ENCODE data around the gene MBOAT7.
"Not testable (repeated sequence)": the region's sequence is repeated elsewhere in the genome, so short reads cannot be mapped to it uniquely, and the experiment has no call there.

Gene MBOAT7

DNA sequence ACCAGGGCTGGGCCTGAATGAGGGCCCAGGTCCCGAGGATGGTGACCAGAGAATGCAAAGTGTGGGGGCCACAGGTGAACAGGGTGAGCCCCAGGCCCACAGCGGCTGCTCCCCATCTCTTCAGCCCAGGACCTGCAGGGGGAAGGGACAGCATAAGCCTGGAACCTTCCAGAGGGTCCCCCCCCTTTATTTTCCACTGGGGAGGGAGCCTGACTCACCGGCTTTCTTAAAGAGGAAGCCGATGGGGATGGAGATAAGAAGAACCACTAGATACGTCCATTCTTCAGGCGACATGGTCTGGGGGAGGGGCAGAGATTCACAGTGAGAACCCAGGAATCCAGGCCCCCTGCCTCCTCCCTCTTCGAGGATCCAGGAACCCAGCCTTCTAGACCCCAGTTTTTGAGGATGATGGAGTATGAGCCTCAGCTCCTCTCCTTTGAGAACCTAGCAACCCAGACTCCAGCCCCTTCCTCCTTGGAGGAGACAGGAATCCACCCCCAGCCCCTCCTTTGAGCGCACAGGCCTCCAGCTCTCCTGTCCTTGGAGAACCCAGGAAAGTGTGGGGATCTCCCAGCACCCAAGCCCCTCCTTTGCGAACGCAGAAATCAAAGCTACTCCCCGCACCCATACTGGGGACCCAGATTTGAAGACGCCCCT, 1.0 kb downstream of the MBOAT7 start:
- DNase-seq (ENCODE audit: low spot score), result no peak

DNA sequence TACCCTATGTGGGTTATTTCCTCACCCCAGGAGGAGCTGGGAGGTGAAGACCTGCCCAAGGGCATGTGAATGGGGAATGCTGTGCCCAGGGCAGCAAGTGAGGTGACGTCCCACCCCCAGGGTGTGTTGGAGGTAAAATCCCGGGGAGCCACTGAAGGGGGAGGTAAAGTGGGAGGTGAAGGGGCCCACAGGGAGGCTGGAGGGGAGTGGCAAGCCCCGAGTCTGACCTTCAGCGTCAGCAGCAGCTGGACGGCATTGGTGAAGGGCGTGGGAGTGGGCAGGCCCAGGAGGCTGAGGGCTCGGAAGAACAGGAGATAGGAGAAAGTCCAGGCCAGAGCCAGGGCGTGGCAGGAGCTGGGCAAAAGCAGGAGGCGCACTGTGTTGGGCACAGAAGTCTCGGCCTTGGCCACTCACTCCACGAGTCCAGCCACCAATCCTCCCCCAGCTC, 2.4 kb downstream of the MBOAT7 start:
- DNase-seq (ENCODE audit: low spot score), result no peak

DNA sequence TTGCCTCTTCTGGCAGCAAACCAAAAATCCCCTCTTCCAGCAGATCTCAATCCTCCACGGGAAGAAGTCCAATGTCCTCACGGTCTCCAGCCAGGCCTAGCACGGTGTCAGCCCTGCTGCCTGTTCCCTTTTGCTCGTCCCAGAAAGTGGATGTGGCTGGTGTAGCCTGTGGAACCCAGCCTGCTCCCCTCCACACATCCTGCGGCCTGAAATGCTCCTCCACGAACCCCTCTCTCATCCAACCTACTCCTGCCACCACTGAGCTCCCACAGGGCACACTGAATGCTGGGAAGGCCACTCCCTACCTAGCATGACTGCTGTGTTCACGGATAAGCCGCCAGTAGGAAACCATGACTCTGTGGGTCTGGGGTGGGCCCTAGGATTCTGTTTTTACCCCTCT, 3.0 kb downstream of the MBOAT7 start:
- DNase-seq (ENCODE audit: low spot score), result no peak

DNA sequence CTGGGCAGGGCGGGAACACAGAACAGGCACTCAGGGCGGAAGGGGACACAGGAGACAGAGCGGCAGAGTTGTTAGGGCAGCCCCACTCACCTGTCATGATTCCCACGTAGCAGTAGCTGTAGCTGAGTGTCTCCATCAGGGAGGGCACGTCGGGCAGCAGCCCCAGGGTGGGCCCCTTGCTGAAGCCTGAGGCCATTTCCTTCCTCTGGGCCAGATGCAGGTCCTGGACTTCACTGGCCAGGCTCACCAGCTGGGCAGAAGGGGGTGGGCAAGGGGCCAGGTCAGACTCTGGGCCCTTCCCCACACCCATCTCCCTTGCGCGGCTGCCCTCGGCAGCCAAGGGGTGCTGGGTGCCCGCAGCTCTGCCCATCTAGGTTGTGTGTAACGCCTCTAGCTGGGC, 5.9 kb downstream of the MBOAT7 start:
- DNase-seq (ENCODE audit: low spot score), result no peak

DNA sequence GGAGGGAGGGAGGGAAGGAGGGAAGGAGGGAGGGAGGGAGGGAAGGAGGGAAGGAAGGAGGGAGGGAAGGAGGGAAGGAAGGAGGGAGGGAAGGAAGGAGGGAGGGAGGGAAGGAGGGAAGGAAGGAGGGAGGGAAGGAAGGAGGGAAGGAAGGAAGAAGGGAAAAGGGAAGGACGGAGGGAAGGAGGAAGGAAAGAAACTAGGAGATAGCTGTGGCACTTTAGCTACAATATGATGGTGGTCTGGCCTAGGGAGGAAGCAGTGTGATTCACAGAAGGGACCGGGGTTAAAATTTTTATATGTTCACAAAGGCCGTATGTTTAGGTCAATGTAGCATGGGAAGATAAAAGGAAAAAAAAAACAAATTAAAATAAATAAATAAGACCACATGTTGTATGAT, 7.5 kb downstream of the MBOAT7 start:
- DNase-seq (ENCODE audit: low spot score), result not testable (repeated sequence)

DNA sequence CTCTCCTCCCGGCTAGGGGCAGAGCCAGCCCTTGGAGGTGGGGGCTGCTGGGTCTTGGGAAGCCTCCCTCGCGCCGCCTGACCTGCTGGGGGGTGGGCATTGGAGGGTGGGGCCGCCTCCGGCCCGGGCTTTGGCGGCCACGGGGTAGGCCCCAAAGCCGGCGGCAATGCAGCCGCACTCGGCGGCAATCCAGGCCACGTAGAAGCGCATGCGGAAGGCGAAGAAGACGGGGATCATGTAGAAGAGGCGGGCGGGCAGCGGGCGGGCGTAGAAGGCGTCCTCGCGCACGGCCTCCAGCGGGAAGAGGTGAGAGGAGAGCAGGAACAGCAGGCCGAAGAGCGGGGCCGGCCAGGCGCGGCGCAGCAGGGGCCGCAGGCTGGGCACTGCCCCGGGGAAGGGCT, 8.7 kb downstream of the MBOAT7 start:
- DNase-seq (ENCODE audit: low spot score), result no peak

DNA sequence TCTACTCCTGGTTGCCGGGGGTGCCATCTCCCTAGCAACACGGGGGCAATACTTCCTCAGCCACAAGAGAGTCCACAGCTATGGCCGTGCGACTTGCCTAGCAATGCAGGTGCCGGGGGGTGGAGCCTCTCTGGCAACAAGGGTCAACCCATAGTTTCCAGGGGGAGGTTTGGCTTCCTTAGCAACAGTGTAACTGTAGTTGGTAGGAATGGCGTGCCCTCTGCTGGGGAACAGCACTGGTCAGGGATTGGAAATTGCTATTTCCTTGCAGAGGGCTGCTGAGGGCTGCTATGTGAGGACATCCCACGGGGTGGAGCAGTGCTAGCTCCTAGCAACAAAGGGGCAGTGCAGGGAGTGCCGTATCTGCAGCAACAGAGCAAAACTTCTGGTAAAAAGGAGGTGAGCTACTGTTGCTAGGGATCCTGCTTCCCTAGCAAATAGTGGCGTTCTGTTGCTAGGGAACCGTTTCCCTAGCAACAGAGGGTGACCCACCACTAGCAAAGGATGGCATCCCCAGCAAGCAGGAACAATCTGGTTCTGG, 9.4 kb downstream of the MBOAT7 start:
- no peak for DNase-seq (ENCODE audit: low spot score)

DNA sequence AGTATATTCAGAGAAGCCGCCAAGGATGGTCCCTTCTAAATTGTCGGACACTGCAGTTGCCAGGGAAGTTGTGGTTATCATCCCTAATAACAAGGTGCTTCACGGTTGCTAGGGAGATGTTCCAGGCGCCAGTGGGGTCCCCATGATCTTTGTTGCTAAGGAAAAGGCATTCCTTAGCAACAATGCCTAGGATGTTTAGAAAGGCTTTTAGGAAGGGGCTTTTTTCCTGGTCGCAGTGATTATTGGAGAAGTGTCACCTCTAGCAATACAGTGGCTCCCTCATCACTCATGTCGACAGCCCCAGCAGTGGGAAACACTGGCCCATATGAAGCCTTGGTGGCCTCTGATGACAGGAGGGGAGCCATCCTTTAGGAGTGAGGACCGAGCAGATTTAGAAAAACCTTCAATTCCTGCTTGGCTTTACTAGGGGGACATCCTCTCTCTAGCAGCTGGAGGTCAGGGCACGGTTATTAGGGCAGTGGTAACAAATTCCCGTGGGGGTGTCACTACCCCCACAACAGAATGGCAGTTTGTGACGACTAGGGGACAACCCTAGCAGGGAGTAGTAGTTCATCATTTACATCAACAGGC, 10.0 kb downstream of the MBOAT7 start:
- no peak for DNase-seq (ENCODE audit: low spot score)

DNA sequence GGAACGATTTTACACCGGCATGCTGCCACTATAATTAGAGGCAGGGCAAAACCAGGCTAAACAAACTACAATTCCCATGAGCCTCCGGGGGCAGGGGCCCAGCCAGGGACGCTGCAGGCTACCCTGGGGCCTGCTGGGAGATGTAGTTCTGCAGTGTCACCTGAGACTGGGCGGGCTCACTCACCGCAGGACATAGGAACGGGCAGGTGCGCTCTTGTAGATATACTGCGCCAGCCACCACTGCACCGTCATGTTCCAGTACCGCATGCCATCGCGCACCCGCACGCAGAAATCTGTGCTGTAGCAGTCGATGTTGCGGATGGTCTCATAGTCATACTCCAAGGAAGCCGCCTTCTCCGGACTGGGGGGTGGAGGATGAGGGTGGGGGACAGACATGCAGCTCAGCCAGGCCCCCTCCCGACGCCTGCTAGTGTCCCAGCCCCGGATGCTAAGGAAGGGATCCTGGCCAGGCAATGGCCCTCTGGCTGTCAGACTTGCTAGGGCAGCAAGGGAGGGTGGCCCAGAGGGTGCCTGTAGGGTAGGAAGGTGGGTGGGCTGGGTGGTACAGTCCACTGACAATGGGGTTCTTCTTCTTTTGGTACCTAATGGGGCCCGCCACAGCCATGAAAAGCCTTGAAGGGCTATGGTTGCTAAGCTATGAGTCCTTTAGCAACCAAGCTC, 10.7 kb downstream of the MBOAT7 start:
- peak; percentile 78 for DNase-seq (ENCODE audit: low spot score)

DNA sequence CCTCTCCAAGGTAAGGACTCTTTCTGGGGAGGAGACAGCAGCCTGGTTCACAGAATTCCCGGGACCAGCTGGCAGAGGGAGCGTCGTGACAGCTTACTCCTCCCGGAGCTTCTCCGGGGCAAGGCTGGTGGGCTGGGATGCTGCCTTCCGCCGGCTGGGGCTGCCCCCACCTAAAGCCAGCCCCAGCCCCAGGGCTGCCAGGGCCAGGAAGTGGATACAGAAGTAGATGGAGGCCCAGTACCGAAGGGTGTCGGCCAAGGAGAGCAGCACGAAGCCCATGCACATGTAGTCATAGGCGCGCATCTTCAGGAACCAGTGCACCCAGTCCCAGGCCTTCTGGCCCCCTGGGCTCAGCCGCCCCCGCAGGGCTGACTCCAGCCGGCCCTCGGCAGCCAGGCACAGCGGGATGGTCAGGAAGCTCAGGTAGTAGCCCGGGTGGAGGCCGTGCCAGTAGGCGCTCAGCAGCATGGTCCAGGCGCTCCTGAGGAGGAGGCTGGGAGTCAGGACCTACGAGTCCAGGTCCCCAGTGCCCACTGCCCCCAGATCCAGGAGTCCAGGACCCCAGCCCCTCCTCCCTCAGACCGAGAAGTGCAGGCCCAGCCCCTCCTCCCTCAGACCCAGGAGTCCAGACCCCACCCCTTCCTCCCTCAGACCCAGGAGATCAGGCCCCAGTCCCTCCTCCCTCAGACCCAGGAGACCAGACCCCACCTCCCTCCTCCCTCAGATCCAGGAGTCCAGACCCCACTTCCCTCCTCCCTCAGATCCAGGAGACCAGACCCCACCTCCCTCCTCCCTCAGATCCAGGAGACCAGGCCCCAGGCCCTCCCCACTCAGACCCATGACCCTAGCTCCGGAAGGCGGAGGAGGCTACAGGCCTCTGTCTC, 15.2 kb downstream of the MBOAT7 start:
- no peak for DNase-seq (ENCODE audit: low spot score)

DNA sequence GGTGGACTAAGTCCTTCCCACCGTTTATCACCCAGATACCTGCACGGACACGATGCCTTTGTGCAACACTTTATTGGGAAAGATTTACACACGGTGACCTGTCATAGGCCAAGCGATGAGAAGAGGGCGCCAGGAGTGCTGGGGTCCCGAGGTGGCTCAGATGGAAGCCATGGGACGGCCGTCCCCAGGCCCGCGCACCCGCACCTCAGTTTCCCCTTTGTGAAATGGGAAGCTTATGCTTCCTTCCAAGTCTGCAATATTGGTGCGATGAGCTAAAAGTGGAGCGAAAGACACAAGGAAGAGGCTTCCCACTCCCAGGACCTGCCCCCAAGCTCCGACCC, 16.1 kb downstream of the MBOAT7 start:
- no peak for DNase-seq (ENCODE audit: low spot score)

DNA sequence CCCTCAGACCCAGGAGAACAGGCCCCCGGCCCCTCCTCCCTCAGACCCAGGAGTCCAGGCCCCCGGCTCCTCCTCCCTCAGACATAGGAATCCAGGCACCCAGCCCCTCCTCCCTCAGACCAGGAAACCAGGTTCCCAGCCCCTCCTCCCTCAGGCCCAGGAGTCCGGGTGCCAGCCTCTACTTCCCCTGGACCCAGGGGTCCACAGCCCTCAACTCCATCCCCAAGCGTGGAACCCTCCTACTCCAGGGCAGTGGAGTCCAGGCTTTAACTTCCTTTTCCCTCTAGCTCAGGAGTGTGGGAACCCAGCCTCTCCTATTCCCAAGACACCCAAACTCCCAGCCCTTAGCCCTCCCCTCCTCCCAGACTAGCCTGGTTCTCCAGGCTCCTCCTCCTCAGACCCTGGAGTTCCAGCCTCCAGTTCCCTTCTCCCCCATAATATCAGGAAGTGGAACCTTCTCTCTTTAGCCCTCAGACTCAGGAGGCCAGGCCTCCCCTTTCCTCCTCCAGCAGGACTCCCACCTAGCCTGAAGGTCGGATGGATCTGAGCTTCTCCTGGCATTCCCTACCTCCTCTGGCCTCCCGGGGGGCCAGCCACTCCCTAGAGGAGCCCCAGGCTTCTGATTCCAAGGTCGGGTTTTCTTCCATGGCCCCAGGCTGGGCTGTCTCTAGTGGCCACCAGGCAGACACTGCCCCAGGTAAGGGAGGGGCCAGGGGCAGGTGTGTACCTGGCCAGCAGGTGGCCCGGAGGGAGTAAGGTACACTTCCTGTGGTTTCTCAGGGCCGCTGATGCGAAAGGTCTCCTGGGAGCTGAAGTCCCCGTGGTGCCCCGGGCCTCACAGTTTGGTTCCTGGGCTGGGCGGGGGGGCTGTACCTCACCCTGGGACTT, 16.7 kb downstream of the MBOAT7 start, which contains the start of gene TMC4:
TMC4 (minus strand) TSS at position 690 of the 888 bp plus-strand sequence; CDS start at position 647, 43 bp downstream.
- DNase-seq (ENCODE audit: low spot score), result no peak

DNA sequence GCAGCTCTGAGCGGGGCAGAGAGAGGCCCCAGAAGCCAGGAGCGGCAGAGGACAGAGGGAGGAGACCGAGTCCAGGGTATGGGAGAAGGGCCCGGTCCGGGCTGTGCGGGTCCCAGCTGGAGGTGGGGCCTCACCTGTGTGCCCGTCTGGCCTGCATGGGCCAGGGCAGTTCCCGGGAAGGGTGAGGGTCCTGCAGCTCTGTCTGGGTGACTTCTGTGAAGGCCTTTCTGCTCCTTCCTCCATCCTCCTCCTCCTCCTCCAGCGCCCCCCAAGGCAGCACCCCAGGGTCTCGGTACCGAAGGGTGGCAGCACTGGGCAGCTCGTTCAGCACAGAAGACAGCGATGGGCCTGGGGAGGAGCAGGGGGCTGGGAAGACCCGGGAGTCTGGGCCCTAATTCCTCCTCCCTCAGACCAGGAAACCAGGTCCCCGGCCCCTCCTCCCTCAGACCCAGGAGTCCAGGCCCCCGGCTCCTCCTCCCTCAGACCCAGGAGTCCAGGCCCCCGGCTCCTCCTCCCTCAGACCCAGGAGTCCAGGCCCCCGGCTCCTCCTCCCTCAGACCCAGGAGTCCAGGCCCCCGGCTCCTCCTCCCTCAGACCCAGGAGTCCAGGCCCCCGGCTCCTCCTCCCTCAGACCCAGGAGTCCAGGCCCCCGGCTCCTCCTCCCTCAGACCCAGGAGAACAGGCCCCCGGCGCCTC, 17.5 kb downstream of the MBOAT7 start:
- peak; percentile 17 for DNase-seq (ENCODE audit: low spot score)

DNA sequence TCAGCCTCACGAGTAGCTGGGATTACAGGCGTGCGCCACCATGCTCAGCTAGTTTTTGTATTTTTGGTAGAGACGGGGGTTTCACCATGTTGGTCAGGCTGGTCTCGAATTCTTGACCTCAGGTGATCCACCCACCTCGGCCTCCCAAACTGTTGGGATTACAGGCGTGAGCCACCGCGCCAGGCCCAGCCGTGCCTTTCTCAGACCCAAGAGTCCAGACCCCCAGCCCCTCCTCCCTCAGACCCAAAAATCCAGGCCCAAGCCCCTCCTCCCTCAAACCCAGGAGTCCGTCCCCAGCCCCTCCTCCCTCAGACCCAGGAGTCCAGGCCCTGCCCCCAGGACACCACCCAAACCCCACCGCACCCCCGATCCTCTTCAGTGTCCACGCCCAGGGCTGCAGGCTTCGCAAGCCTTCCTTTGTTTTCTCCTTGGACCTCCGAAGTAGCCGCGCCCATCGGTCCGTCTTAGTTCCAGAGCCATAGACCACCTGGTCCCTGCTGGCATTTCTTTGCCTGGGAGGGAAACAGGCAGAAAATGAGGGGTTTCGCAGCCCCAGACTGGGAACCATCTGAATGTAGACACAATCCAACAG, 20.1 kb downstream of the MBOAT7 start:
- DNase-seq (ENCODE audit: low spot score), result no peak

DNA sequence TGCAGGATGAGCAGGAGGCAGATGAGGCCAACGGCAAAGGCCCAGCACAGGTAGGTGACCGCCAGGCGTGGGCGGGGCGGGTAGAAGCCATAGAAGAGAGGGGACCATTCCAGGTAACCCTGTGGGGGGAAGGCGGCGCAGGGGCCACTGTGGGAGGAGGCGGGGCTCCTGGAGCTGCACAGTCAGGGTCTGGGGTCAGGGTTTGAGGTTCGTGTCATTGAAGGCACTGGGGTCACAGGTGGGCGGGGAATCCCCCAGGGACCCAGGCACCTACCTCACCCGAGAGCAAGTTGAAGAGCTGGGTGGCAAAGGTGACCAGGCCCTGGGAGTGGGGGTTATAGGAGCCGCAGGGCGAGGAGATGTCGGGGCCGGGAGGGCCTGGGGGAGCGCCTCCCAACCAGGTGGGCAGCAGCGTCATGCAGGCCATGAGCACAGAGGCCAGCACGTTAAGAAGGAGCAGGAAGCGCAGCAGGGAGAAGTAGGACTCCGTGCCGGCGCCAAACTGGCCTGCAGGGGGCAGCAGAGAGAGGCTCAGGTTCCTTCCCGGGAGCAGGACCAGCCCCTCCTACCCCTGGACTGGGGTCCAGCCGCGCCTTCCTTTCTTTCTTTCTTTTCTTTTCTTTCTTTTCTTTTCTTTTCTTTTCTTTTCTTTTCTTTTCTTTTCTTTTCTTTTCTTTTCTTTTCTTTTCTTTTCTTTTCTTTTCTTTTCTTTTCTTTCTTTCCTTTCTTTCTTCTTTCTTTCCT, 21.0 kb downstream of the MBOAT7 start:
- peak; percentile 93 for DNase-seq (ENCODE audit: low spot score)

DNA sequence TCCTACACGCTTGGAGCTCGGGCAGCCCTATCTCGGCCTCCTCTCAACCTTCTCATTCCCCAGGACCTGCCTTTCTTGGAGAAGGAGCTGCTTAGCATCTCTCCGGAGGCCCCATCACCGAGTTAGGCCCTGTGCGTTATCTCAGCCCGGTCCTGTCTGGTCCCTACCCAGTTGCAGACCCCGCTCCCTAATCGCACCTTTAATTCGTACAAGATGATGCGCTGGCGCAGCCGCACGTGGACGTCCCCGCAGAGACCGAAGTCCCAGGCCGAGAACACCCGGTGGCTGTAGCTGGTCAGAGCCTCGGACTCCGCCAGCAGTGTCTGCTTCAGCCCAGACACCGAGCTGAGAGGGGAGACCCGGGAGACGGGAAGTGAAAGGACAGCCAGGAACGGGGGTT, 24.2 kb downstream of the MBOAT7 start:
- DNase-seq (ENCODE audit: low spot score), result no peak

DNA sequence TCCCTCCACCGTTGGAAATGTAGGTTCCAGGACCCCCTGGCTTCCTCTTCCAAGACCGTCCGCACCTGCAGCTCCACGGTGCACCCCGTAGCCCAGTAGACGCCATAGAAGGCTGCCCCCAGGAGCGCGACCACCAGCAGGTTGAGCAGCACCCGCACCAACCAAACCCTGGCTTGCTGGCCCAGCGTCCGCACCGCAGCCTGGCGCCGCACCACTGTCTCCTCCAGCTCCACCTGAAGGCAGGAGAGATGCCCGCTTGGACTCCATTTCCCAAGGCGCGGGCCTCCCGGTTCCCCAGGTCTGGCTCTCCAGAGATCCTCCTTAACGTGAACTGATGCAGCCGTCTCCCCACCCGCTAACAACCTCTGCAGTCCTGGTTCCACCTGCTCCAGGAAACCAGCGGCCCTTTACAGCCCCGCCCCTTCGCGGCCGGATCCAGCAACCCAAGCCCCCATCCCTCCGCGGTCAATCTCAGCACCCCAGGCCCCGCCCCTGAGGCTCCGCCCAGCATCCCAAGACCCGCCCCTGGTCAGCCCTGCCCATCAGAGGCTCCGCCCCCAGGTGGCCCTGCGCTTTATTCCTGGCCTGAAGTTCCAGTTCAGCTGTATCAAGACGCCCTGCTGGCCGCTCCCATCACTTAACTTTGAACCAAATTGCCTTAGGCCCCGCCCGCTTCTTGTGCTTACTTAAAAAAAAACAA, 24.9 kb downstream of the MBOAT7 start:
- no peak for DNase-seq (ENCODE audit: low spot score)

DNA sequence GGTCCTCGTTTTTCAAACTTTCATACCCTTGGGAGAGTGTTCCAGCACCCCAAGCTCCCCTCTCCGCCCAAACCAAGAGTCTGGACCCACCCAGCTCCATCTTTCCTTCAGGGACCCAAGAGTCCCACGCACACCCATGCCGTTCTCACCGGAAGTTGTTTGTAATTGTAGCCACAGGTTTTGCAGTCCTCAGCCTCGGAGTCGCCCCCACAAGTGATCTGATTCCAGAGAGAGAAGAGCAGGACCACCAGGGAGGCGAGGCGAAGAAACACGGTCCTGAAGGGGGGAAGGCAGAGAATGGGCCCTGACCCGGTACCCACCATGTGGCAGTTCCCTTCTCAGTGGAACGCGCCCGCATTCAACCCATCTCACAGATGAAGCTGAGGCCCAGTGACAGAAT, 26.5 kb downstream of the MBOAT7 start:
- no peak for DNase-seq (ENCODE audit: low spot score)

All from D341Med (cell line).